HG03469 (cell line): ENCODE data around the gene CAMSAP3.
"Not testable (repeated sequence)": the region's sequence is repeated elsewhere in the genome, so short reads cannot be mapped to it uniquely, and the experiment has no call there.

Source experiments
- ATAC-seq: cut with Tn5 transposase; IDR thresholded peaks from one replicate; pipeline ENCODE4 v1.9.1; 2021; ENCODE audit warnings: mild to moderate bottlenecking, moderate library complexity, moderate number of reproducible peaks; ENCODE audit not compliant: unreplicated experiment

The CAMSAP3 gene

DNA sequence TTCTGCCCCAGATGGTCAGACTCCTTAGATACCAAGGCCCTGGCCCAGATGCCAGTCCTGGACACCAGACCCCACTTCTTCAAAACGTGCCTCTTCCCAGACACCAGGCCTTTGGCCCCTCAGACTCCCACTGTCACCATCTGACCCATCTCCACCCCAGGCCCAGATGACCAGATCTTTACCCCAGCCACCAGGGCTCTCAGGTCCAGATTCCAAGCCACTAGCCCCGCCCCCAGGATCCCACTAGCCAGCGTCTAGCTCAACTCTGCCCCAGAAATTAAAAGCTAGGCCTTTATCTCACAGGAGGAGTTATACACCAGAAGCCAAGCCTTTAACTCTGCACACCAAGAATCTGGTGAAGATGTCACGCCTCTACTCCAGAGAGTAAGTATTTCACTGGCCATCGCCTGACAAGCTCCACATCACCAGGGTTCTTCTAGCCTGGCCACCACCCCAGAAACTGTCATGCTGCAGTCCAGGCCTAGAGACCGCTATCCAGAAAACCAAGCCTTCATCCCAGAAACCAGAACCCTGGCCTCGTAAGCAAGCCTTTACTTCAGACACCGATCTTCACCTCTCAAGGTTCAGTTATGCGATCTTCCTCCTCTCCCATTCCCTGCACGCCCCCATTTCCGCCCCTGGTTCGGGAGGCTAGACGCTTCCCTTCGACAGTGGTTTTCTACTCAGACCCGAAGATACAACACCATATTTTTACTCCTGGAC is 33.1 kb downstream of the CAMSAP3 start:
- ATAC-seq, result no peak

DNA sequence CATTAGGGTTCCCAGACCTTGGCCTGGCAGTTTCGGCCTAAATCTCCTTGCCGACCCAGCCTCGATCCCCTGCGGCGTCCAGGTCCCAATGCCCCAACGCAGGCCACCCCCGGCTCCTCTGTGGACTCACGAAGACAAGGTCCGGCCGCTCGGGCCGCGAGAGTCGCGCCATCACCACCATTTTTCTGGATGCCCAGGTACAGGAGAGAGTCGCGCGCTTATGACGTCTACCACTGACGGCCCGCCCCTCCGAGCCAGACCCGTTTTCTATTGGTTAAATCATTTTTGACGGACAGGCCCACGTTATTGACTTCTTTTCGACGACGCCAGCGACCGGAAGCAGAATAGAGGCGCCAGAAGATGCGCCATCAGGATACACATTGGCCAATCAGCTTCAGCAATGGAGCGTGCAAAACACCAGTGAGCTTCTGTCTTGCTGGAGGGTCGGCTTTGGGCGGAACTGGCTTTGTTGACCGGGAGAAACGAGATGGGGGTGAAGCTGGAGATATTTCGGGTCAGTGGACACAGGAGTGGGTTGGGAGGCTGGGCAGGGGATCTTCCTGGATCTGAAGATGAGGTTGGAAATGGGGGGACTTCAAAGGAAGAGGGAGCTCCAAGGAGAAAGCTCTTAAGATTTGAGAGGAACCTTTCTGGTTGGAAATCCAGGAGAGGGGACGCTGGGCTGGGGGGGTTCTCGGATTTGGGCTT is 33.8 kb downstream of the CAMSAP3 start, which contains the start of the genes PET100 and XAB2:
TSS of gene PET100 (plus strand) at position 447 of the 708 bp plus-strand sequence. CDS start at position 488, 41 bp downstream.
TSS of gene XAB2 (minus strand) at position 199 of the 708 bp plus-strand sequence. CDS start at position 181, 18 bp downstream.
- ATAC-seq, result peak; percentile 59

DNA sequence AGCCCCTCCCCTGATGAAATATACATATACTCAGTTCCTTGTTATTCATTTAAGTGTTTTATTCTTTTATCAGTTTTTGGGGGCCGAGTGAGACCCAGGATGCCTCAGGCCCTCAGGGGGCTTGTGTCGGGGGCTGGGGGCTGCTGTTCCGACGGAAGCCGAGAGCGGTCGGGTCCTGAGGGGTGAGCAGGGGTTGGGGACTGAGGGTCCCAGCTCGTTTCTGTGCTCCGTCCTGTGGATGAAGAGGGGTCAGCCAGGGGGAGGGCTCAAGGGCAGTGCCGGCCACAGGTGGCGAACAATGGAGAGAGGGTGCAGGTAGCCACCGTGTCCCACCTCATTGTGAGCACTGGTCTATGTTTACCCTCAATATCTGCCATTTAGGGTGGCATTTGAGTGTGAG is 35.9 kb downstream of the CAMSAP3 start:
- ATAC-seq, result no peak

DNA sequence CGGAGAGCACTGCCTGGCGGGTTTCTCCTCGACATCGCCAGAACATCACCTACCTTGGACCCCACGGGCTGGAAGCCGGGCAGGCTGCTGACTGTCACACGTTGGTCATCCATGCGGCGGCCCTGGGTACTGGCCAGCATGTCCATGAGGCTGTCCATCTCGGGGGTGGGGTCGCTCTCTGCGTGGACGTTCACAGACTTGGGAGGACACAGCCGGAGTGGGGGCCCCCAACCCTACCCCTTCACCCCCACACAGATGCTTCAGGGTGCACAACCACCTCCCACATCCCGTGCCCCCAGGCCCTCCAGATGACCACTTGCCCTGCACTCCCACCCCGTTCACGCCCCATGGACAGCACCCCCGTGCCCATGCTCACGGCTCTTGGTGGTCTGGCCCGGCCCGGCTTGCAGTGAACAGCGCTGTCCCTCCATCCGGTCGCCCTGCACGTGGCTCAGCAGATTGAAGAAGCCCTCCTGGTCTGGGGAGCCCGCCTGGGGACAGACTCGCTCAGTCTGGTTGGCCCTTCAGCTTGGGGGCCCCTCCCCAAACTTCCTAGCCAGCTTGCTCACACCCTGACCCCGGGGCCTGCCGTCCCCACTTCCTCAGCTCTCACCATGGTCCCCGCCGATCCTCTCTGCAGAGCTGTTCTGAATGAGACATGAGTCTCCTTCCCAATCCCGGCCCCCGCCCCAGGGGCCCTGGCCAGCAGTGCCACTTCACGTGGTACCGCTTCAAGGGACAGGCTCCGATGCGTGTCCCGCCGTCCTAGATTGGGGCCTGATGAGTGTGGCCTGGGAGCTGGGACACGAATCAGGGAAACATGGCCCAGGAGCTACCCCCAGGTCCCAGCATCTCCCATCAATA is 36.9 kb downstream of the CAMSAP3 start:
- ATAC-seq, result no peak

DNA sequence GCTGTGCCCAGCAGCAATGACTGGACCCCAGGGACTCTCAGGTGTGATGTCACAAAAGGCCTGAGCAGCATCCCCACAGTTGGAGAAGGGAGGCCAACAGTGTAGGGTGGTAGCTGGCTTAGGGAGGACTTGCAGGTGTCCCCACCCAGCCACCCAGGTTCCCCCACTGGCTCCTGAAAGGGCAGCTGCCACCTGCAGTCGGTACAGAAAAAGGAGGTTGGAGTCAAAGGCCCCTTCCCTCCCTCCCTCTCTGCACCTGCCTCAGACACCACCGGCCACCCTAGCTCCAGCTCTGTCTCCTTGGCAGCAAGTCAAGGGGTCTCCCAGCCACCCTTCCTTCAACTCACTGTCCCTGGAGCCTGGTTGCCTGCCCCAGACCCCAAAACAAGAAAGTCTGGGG is 38.0 kb downstream of the CAMSAP3 start, which contains the start of gene PCP2:
TSS of gene PCP2 (minus strand) at position 22 of the 400 bp plus-strand sequence. CDS start 262 bp downstream, outside the sequence.
- ATAC-seq, result no peak

DNA sequence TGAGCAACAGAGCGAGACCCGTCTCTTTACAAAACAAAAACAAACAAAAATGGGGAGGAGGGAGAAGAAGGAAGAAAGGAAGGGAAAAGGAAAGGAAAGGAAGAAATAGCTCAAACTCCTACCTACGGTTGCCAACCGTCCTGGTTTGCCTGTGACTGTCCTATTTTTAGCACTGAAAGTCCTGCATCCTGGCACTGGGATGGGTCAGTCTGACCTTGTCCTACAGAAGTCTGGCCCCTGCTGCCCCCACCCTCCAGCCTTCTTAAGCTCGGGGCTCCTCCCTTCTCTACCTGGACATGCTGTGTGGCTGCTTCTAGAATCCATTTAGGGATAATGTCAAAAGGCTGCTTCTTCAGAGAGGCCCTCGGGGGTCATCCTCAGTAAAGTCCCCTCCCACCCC is 40.0 kb downstream of the CAMSAP3 start:
- ATAC-seq, result no peak

DNA sequence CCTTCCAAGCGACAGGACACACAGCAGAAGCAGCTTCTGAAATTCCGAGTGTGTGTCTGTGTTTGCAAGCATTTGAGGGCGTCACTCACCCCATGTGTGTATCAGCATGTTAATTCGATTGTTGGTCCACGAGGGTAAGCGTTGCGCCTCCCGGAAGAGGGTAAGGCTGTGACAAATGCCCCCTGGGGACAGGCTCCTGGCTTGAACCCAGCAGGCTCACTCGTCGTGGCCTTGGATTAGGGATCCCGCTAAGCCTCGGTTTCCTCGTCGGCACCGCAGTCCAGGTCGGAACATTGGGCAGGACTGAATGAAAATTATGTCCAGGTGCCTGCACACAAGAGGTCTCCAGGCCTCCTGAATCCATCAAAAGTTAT is 40.6 kb downstream of the CAMSAP3 start:
- ATAC-seq, result no peak

DNA sequence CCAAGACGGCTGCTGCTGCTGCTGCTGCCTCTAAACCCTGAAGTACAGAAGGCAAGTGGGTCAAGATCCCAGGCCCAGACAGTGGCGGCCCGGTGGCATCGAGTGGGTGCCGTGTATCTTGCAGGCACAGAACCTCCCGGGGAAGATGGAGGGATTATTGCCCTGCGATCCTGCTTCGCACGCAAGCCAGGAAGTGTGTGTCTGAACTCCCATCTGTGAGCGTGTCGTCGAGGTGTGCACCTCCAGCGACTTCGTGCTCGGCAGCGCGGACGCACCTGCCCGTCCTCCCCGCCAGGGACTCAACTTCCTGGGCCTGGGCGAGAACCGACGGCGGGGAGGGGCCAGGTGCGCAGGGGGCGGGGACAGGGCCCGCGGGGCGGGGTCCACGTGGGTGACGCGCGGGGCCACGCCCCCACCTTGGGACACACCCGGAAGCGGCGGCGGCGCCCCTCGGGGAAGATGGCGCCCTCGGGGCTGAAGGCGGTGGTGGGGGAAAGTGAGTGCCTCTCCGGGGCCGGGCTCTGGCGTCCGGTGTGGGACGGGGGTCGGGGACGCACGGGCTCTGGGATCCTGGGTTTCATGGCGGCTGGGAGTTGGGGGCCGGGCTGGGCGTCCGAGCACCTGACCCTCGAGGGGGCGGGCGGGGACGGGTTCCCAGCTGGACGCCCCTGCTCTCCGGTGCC is 41.2 kb downstream of the CAMSAP3 start, which contains the start of gene STXBP2:
TSS of gene STXBP2 (plus strand) at position 420 of the 683 bp plus-strand sequence. CDS start at position 460, 40 bp downstream.
- no peak for ATAC-seq

DNA sequence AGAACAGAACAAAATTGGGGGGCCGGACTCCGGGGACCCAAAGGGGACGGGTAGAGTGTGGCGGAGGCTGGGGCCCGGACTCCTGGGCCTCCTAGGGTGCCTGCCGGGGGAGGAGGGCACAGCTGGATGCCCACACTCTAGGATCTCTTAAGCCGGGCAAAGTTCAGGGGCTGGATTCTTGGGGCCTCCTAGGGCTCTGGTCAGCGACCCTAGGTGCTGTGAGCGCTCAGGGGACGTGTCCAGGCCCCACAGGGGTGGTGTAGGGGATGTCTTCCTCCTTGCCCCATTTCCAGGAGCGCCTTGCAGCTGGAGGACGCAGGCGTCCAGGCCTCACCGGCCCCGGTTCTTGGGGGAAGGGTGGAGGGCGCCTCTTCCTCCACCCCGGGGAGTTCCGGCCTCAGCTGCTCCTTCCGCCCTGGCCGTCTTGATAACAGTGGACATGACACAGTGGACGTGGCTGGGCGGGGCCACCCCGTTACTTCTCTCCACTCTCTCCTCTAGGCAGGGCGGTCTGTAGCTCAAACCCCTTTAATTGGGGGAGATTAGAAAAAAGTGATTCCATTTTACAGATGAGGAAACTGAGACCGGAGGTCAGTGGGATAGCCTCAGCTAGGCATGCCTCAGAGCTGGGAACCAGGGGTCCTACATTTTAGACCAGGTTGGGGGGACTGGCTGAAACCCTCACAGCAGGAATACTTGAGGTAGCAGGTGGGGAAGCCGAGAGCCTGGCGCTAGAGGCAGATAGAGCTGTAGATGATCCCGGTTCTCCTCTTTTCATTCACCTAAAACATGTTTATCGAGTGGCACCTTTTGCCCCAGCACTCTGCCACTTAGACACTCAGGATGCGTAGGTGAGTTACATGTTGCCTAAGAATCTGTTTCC is 42.0 kb downstream of the CAMSAP3 start:
- no peak for ATAC-seq

DNA sequence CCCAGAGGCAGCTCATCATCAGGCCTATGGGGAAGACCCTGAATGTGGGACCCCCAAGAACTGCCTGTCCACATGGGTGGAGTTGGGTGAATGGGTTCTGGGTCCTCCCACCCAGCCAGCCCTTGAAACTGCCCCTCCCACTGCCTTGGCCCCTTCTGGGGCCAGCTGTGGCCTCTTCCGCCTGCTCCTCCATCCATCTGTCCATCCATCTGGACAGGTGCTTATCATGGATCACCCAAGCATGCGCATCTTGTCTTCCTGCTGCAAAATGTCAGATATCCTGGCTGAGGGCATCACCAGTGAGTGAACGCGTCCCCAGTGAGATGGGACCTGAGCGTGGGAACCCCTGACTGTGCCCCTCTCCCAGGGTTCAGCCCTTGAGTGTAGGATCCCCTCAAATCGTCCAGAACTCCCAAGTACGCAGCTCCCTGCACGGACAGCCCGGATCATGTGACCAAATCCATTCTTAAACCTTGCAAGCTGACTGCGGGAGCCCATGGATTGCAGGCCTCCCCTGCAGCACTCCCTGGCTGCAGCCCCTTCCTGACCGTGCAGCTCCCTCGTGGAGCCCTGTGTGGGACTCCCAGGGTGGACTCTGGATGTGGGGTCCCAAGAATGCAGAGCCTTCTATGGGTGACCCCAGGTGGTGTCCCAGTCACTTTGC is 43.3 kb downstream of the CAMSAP3 start:
- ATAC-seq, result no peak

DNA sequence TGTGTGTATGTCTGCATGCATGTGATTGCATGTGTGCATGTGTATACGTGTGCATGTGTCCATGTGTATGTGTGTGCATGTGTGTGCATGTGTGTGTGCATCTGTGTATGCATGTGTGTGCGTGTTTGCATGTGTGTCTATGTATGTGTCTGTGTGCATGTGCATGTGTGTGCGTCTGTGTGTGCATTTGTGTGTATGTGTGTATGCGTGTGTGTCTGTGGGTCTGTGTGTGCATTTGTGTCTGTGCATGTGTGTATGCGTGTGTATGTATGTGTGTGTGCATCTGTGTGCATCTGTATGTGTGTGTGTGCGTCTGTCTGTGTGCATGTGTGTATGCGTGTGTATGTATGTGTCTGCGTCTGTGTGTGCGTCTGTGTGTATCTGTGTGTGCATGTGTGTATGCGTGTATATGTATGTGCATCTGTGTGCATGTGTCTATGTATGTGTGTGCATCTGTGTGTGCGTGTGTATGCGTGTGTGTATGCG is 44.2 kb downstream of the CAMSAP3 start:
- ATAC-seq, result no peak

DNA sequence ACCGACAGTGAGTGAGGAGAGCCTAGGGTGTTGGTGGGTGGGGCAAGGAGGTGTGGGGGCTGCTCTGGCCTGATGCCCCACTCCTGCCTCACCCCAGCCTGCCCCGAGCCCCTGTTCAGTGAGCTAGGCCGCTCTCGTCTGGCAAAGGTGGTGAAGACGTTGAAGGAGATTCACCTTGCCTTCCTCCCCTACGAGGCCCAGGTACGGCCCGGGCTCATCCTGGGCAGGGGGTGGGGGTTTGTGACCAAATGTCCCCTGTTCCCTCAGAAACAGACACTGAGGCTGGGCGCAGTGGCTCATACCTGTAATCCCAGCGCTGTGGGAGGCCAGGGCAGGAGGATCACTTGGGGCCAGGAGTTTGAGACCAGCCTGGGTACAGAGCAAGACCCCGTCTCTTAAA is 45.1 kb downstream of the CAMSAP3 start:
- no peak for ATAC-seq

DNA sequence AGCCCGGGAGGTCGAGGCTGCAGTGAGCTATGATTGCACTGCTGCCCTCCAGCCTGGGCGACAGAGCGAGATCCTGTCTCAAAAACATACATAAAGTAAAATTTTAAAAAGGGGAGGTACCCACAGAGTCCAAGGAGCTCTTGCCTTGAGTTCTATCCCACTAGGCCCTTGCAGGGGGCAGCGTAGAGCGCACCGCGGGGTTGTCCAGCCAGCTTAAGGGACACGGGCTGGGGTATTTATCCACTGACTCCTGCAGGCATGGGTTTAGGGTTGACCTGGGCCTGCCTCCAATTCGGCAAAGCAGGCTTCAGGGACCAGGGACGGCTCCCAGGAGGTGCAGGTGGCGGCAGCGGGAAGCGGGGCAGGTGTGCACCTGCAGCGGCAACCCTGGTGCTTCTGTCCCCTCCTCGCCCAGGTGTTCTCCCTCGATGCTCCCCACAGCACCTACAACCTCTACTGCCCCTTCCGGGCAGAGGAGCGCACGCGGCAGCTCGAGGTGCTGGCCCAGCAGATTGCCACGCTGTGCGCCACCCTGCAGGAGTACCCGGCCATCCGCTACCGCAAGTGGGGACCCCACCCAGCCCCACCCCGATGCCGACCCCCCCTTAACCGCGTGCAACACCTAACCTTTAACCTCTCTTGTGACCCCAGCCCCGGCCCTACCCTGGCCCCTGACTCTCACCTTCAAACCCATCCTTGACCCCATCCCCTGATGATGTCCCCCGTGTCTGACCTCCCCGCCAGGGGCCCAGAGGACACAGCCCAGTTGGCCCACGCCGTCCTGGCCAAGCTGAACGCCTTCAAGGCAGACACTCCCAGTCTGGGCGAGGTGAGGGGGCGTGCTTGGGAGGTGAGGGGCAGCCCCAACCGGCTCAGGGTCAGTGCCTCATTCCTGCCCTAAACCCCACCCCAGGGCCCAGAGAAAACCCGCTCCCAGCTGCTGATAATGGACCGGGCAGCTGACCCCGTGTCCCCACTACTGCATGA is 45.9 kb downstream of the CAMSAP3 start:
- no peak for ATAC-seq

DNA sequence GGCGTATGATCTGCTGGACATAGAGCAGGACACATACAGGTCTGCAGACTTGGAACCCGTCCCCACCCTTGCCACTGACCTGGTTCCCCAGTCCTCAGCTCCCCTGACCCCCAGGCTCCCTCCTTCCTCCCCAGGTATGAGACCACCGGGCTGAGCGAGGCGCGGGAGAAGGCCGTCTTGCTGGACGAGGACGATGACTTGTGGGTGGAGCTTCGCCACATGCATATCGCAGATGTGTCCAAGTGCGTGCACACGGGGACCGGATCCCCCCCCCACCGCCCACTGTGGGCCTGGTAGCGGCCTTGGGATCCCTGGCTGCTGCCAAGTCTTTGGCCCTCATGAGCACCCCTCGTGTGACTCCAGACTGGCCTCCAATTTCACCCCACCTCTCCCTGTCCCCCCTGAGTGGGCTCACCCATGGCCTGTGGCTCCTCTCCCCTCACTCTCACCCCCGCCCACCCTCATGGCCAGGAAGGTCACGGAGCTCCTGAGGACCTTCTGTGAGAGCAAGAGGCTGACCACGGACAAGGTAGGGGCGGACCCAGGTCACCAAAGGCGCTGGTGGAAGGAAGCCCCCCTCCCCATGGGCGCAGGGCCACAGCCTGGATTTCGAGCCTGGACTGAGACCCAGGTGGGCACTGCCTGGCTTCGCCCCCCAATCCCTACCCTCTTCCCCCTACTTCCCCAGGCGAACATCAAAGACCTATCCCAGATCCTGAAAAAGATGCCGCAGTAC is 46.8 kb downstream of the CAMSAP3 start:
- ATAC-seq, result no peak

DNA sequence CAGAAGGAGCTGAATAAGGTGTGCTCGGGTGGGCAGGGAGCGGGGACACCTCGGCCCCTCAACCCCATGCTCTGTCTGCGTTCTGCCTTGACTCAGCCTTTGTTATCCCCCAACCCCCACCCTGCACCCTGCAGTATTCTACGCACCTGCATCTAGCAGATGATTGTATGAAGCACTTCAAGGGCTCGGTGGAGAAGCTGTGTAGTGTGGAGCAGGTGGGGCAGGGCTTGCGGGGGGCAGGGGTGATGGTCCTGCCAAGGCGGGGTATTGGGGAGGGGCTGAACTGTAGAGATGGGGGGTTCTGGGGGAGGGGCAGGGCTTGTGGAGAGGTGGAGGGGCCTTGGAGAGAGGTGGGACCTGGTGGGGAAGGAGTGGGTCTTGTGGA is 47.4 kb downstream of the CAMSAP3 start:
- ATAC-seq, result no peak

DNA sequence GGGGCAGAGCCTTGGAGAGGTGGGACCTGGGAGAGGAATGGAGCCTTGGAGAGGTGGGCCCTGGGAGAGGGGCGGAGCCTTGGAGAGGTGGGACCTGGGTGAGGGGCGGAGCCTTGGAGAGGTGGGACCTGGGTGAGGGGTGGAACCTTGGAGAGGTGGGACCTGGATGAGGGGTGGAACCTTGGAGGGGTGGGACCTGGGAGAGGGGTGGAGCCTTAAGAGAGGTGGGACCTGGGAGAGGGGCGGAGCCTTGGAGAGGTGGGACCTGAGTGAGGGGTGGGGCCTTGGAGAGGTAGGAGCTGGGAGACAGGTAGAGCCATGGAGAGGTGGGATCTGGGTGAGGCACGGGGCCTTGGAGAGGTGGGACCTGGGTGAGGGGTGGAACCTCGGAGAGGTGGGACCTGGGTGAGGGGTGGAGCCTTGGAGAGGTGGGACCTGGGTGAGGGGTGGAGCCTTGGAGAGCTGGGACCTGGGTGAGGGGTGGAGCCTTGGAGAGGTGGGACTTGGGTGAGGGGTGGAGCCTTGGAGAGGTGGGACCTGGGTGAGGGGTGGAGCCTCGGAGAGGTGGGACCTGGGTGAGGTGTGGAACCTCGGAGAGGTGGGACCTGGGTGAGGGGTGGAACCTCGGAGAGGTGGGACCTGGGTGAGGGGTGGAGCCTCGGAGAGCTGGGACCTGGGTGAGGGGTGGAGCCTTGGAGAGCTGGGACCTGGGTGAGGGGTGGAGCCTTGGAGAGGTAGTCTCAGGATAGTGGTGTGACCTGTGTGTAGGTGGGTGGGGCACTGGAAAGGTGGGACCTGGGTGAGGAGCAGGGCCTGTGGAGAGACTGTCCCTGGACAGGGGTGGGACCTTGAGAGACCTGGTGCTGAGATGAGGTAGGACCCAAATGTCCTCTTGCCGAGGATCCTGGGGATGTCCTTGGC is 48.2 kb downstream of the CAMSAP3 start:
- ATAC-seq, result not testable (repeated sequence)
